CD4-positive, alpha-beta T cell (primary cell): ENCODE measurements around the gene NANOS2. TPM values are rescaled to one million over a fixed set of nuclear protein-coding genes. Genes with fewer than 3 reads are reported as not detected.
A peak's percentile ranks its signal among the peaks of the same experiment; 100 is the strongest.

Experiments used
- ATAC-seq: fragments of 200-7000 bp; cut with Tn5 transposase; one replicate; pipeline ENCODE4 v1.10.0; 2022; ENCODE audit warnings: mild to moderate bottlenecking; ENCODE audit not compliant: poor library complexity
- CTCF ChIA-PET: fragments of 350-600 bp; sonication (Branson Sonifier 250); formaldehyde crosslinking; loops from one replicate; lab custom pipeline; 2021; ENCODE audit warnings: antibody characterized with exemption, inconsistent platforms; lab: Charles Lee
- POLR2A ChIA-PET: fragments of 350-600 bp; sonication (Branson Sonifier 250); formaldehyde crosslinking; loops from one replicate; lab custom pipeline; 2021; ENCODE audit warnings: antibody characterized with exemption, inconsistent platforms; lab: Charles Lee
- DNase-seq, 14 experiments: peaks; one replicate each; pipeline ENCODE4 v3.0.0-alpha.2; 2013 to 2020; ENCODE audit warnings: mixed read lengths in 2 of 14
- H3K27ac ChIP-seq, 2 donors: one replicate each; pipeline versions ENCODE4 v1.5.1 to v1.7.0; 2013; ENCODE audit warnings: low read length in 2 of 2, low read depth in 1 of 2, mild to moderate bottlenecking in 1 of 2
- H3K27me3 ChIP-seq, 2 experiments: 1 replicate in 1 of 2; 2 replicates in 1 of 2; pipeline versions ENCODE4 v1.6.1 to v1.7.0; 2013; ENCODE audit warnings: low read length in 2 of 2, control low read depth in 1 of 2, mild to moderate bottlenecking in 1 of 2, moderate library complexity in 1 of 2; ENCODE audit not compliant: insufficient read depth in 2 of 2, control insufficient read depth in 1 of 2
- H3K36me3 ChIP-seq: one replicate; pipeline ENCODE4 v1.6.1; 2013; ENCODE audit warnings: low read length, control low read depth; ENCODE audit not compliant: insufficient read depth
- H3K4me1 ChIP-seq: one replicate; pipeline ENCODE4 v1.6.1; 2013; ENCODE audit warnings: low read length, control low read depth; ENCODE audit not compliant: insufficient read depth
- H3K4me3 ChIP-seq: one replicate; pipeline ENCODE4 v1.5.1; 2013; ENCODE audit warnings: mild to moderate bottlenecking, low read length, moderate library complexity
- H3K9me3 ChIP-seq, 2 experiments: 1 replicate in 1 of 2; 2 replicates in 1 of 2; pipeline versions ENCODE4 v1.6.1 to v1.7.0; 2013; ENCODE audit warnings: low read length in 2 of 2, mild to moderate bottlenecking in 2 of 2, control low read depth in 1 of 2, moderate library complexity in 1 of 2; ENCODE audit not compliant: control insufficient read depth in 1 of 2, insufficient read depth in 1 of 2
- H3K27ac Mint-ChIP-seq: one replicate; pipeline ENCODE4 v1.8.0; 2020; ENCODE audit warnings: mixed read lengths
- H3K27me3 Mint-ChIP-seq: one replicate; pipeline ENCODE4 v1.8.0; 2021; ENCODE audit warnings: mixed read lengths
- H3K36me3 Mint-ChIP-seq: one replicate; pipeline ENCODE4 v1.8.0; 2021; ENCODE audit warnings: low read depth, mixed read lengths
- H3K4me1 Mint-ChIP-seq: one replicate; pipeline ENCODE4 v1.8.0; 2021; ENCODE audit warnings: low read depth, mixed read lengths
- H3K4me3 Mint-ChIP-seq: one replicate; pipeline ENCODE4 v1.8.0; 2020; ENCODE audit warnings: mild to moderate bottlenecking, mixed read lengths
- H3K9me3 Mint-ChIP-seq: one replicate; pipeline ENCODE4 v1.8.0; 2020; ENCODE audit warnings: mixed read lengths
- intact Hi-C, 2 experiments: fragments of 100-400 bp; cut with DNase I in 1 of 2; cut with micrococcal nuclease in 1 of 2; formaldehyde crosslinking; loops; one replicate each; pipeline versions ENCODE4 v1.15.1 to v1.9.0; 2023 to 2025; cut with DNase I, micrococcal nuclease
- total RNA-seq, 174 experiments: library from RNA in 2 of 174; stranded (reverse) in 2 of 174; gene quantifications; one replicate each; pipeline ENCODE4 v1.2.3 and lab custom pipeline; 2021 to 2026
- TF ChIP-seq, protein P1 (sequence below): fragments of 200-600 bp; IDR thresholded peaks from one replicate; pipeline ENCODE4 v1.8.0; 2022; ENCODE audit warnings: antibody characterized with exemption, mild to moderate bottlenecking

Gene NANOS2
- total RNA-seq, 2 experiments from 2014 or later, result not detected

DNA sequence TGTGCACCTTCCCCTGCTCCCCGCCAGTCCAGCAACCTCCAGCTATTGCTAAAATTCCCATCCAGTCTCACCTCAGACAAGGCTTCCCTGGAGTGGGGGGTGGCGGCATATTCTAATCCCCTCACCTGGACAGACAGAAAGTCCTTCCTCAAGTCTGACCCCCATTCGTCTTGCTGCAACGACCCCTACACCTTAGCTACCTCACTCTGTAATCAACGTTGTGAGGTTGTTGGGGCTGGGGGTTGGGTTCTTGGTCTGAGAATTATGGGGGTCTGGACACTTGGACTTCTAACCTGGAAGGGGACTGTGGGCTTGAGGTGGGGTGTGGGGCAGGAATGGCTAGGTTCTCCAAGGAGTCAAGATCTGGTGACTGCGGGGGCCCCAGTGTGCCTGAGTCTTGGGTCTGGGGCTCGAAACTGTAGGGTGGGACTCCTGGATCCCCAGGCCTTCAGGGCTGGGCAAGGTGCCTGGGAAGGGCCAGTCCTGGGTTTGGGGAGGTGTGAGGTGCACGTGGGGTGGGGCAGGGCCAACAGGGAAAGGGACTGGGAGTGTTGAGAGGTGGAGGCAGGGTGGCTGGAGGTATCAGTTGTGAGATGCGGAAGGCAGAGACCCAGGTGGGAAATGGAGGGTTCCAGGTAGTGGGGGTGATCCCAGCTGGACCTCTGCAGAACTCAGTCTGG, 49.2 kb downstream of the NANOS2 start:
- H3K9me3 ChIP-seq, result peaks cover 0 to 4% of the 10 kb centered on the region in 2 experiments
- peaks cover 29% of the 10 kb centered on the region for H3K4me1 ChIP-seq
- H3K36me3 ChIP-seq, result peaks cover under 1% of the 10 kb centered on the region
- no peaks in the 10 kb centered on the region for H3K9me3 Mint-ChIP-seq
- H3K36me3 Mint-ChIP-seq, result peaks cover 13% of the 10 kb centered on the region
- DNase-seq, result peak in 1 of 14 experiments; percentile 21
- H3K27ac Mint-ChIP-seq, result no peak overlapping the region
- TF ChIP-seq, protein P1, sequence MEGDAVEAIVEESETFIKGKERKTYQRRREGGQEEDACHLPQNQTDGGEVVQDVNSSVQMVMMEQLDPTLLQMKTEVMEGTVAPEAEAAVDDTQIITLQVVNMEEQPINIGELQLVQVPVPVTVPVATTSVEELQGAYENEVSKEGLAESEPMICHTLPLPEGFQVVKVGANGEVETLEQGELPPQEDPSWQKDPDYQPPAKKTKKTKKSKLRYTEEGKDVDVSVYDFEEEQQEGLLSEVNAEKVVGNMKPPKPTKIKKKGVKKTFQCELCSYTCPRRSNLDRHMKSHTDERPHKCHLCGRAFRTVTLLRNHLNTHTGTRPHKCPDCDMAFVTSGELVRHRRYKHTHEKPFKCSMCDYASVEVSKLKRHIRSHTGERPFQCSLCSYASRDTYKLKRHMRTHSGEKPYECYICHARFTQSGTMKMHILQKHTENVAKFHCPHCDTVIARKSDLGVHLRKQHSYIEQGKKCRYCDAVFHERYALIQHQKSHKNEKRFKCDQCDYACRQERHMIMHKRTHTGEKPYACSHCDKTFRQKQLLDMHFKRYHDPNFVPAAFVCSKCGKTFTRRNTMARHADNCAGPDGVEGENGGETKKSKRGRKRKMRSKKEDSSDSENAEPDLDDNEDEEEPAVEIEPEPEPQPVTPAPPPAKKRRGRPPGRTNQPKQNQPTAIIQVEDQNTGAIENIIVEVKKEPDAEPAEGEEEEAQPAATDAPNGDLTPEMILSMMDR, result no peak
- intact Hi-C loops, result loop anchor here in 1 of 2 experiments (10.0 kb wide), 2 partner anchors 461 to 911 kb away; partner anchors contain the start of genes CLPTM1, POLR1G and PPP1R13L
- H3K27me3 Mint-ChIP-seq, result peaks cover 29% of the 10 kb centered on the region
- ChIA-PET POLR2A (no interaction called here), CTCF (interaction anchor here (0.5 to 2.7 kb wide), 3 partner anchors 17 to 164 kb away, joined by 5 to 14 read pairs (median 6); no protein-coding TSS in a partner anchor)
- H3K27ac ChIP-seq, result no peak overlapping the region
- H3K4me1 Mint-ChIP-seq, result peaks cover 34% of the 10 kb centered on the region
- no peak for ATAC-seq
- H3K4me3 ChIP-seq, result no peak overlapping the region
- peaks cover 9 to 13% of the 10 kb centered on the region in 2 experiments for H3K27me3 ChIP-seq
- peak overlapping the region; percentile 62 for H3K4me3 Mint-ChIP-seq

DNA sequence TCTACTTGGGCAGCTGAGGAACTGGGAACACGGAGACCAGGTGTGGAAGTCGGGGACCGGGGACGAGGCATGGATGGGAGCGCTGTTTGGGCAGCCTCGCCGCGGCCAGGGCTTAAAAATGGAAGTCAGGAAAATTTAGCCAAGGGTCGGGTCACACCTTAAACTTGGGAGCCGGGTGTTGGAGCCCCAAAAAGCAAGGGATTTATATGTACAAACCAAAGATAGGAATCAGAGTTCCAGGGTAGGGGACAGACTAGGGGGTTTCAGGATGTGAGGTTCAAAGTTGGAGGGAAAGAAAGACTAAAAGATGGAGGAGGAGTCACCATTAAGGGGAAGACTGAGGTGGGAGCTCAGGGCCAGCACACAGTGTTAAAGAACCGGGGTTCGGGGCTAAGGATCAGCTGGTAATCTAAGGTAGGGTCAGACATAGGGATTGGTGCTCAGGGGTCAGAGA, 49.9 kb downstream of the NANOS2 start:
- Mint-ChIP-seq H3K4me1 (peaks cover 34% of the 10 kb centered on the region), H3K9me3 (no peaks in the 10 kb centered on the region), H3K36me3 (peaks cover 17% of the 10 kb centered on the region), H3K4me3 (peak overlapping the region; percentile 69), H3K27ac (no peak overlapping the region), H3K27me3 (peaks cover 29% of the 10 kb centered on the region)
- intact Hi-C loops, result loop anchor here in 1 of 2 experiments (1.0 to 10.0 kb wide), 6 partner anchors 18 to 910 kb away; partner anchors contain the start of genes CLPTM1, MYPOP, POLR1G and PPP1R13L
- no peak for ATAC-seq
- peaks cover 9 to 13% of the 10 kb centered on the region in 2 experiments for H3K27me3 ChIP-seq
- H3K9me3 ChIP-seq, result peaks cover 0 to 4% of the 10 kb centered on the region in 2 experiments
- no peak overlapping the region for H3K27ac ChIP-seq
- ChIA-PET POLR2A (interaction anchor here (2.4 kb wide), 1 partner anchor 21 kb away, joined by 37 read pairs; the partner anchor contains the start of gene IRF2BP1), CTCF (interaction anchor here (0.5 to 2.7 kb wide), 5 partner anchors 16 to 164 kb away, joined by 3 to 14 read pairs (median 5); no protein-coding TSS in a partner anchor)
- TF ChIP-seq, protein P1, result no peak
- H3K4me3 ChIP-seq, result peak overlapping the region; percentile 5
- peaks cover 29% of the 10 kb centered on the region for H3K4me1 ChIP-seq
- no peak for DNase-seq
- H3K36me3 ChIP-seq, result peaks cover 7% of the 10 kb centered on the region

DNA sequence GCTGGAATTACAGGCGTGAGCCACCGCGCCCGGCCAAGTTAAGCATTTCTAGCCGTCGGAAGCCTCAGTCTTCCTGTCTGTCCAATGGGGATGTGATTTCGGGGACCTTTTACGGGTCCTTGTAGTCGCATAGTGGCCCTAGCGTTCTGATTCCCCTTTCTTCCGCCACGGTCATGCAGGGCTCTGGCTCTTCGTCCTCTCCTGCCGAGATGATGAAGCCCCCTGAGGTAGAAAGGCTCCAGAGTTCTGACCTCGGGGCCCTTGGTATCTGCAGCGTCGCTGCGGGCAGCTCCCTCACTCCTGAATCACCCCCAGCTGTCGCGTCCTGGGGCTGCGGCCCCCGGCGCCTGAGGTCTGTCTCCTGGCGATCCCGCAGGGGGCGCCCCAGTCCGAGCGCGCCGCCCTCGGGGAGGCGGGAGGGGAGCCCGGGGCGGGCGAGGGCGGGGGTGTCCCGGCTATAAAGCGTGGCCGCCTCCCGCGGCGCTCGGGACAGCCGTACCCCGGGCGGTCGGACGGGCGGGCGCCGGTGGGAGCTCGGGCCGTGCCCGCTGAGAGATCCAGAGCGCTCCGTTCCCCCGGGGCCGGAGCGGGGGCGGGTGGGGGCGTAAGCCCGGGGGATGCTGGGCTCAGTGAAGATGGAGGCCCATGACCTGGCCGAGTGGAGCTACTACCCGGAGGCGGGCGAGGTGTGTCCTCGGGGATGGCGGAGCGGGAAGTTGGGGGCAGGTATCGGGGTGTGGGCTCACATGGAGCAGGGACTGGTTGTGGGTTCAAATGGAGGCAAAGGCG, 50.5 kb downstream of the NANOS2 start, which contains the start of gene FOXA3:
Gene FOXA3, plus strand, starts transcription at position 487 of the 789 bp plus-strand sequence. Its CDS starts 131 bp downstream, at position 618.
- Mint-ChIP-seq H3K27me3 (peaks cover 29% of the 10 kb centered on the region), H3K9me3 (no peaks in the 10 kb centered on the region), H3K27ac (peak within 1 kb of the TSS; percentile 83), H3K36me3 (peaks cover 17% of the 10 kb centered on the region), H3K4me1 (peaks cover 34% of the 10 kb centered on the region), H3K4me3 (peak within 1 kb of the TSS; percentile 99)
- Histone ChIP-seq H3K36me3 (peaks cover 13% of the 10 kb centered on the region), H3K4me3 (peak within 1 kb of the TSS; percentile 80), H3K9me3 (peaks cover 0 to 4% of the 10 kb centered on the region in 2 experiments), H3K27ac (no peak within 1 kb of the TSS), H3K4me1 (peaks cover 29% of the 10 kb centered on the region), H3K27me3 (peaks cover 9 to 13% of the 10 kb centered on the region in 2 experiments)
- ChIA-PET POLR2A (interaction anchor here (0.5 to 2.4 kb wide), 16 partner anchors 22 to 1411 kb away, joined by 3 to 37 read pairs (median 4); partner anchors contain the start of genes CCDC61, INAFM1, IRF2BP1 and MYPOP), CTCF (interaction anchor here (0.8 to 2.7 kb wide), 10 partner anchors 10 to 379 kb away, joined by 3 to 14 read pairs (median 6); partner anchors contain the start of genes IRF2BP1 and MYPOP)
- DNase-seq (peak in 12 of 14 experiments; percentile 27 to 83 (median 48)), ATAC-seq (no peak)
- intact Hi-C loops, result loop anchor here (1.0 to 10.0 kb wide), 9 partner anchors 18 to 909 kb away; partner anchors contain the start of genes IRF2BP1 (in 2 of the 2), CCDC61 (in 1 of the 2), CLPTM1 (in 1 of the 2) and DMWD (in 1 of the 2)
- TF ChIP-seq, protein P1, result peak; percentile 64
